Heart left ventricle (tissue), 13 donors: ENCODE results near the gene SMTNL1.

Experiments
- CTCF ChIP-seq, 12 donors: fragments of 200-600 bp; sonication (generic) in 4 of 12; IDR thresholded peaks; one replicate each; pipeline versions ENCODE4 v1.5.0 to v1.8.0; 2018 to 2022; ENCODE audit warnings: antibody characterized with exemption in 12 of 12, mild to moderate bottlenecking in 5 of 12
- POLR2A ChIP-seq, 2 donors: fragments of 450-650 bp; IDR thresholded peaks; one replicate each; pipeline ENCODE4 v1.6.1; 2017; ENCODE audit warnings: antibody characterized with exemption in 2 of 2, mild to moderate bottlenecking in 2 of 2, moderate library complexity in 2 of 2
- donor health status: ischemic (EF 13 %, LVEDD 7.1; RV severe dilation, severe dysfunction).
- donor health status: DM: no; HTN: yes; CAD: no.
- donor health status: DM: no; HTN: no; CAD: no.
- donor health status: ischemic (EF 25% LVEDD 6.9; RV normal size, moderate dysfunction).
- donor health status: ischemic (EF 25% LVEDD 5.7; RV mildly dilated, moderate dysfunction).
- donor health status: ischemic (EF 35%, LVEDD 5.7; RV mildly dilated, moderate dysfunction).
- donor health status: nonischemic (EF 11% LVEDD 7.7; RV severe dilation, severe dysfunction).
- donor health status: DM: yes; HTN: yes; CAD: no.
- donor health status: PGD.
- donor health status: ischemic (EF 29% LVEDD 5.4; RV normal size, mild dysfunction).
- donor health status: nonischemic (EF 23%, LVEDD 6.1; RV moderate dilation, normal function).

GRCh38 chr11:57597461-57597915 lies 60.1 kb downstream of the SMTNL1 start, which contains the start of gene SERPING1:
- no peak for TF ChIP-seq CTCF (IDR thresholded peaks at IDR 0.05)
- TF ChIP-seq POLR2A (IDR thresholded peaks at IDR 0.05): peak in 1 of 2 donors; percentile 33
